Activated CD4-positive, alpha-beta memory T cell treated with anti-CD3 and anti-CD28 coated beads for 36 hours (primary cell): ENCODE measurements around the gene MAB21L2. TPM values are rescaled to one million over a fixed set of nuclear protein-coding genes. Genes with fewer than 3 reads are reported as not detected.
"Not testable (repeated sequence)": the region's sequence is repeated elsewhere in the genome, so short reads cannot be mapped to it uniquely, and the experiment has no call there.

Experiments used
- CTCF ChIA-PET: fragments of 350-600 bp; sonication (Branson Sonifier 250); formaldehyde crosslinking; loops from one replicate; lab custom pipeline; 2021; ENCODE audit warnings: antibody characterized with exemption, inconsistent platforms; lab: Charles Lee
- POLR2A ChIA-PET: fragments of 350-600 bp; sonication (Branson Sonifier 250); formaldehyde crosslinking; loops from one replicate; lab custom pipeline; 2021; ENCODE audit warnings: antibody characterized with exemption; lab: Charles Lee
- DNase-seq: peaks from one replicate; pipeline ENCODE4 v3.0.0-alpha.2; 2020
- H3K27ac Mint-ChIP-seq: one replicate; pipeline ENCODE4 v1.8.0; 2021; ENCODE audit warnings: mixed read lengths
- H3K27me3 Mint-ChIP-seq: one replicate; pipeline ENCODE4 v1.8.0; 2021; ENCODE audit warnings: mixed read lengths
- H3K36me3 Mint-ChIP-seq: one replicate; pipeline ENCODE4 v1.8.0; 2021; ENCODE audit warnings: mixed read lengths
- H3K4me1 Mint-ChIP-seq: one replicate; pipeline ENCODE4 v1.8.0; 2021; ENCODE audit warnings: low read depth, mixed read lengths
- H3K4me3 Mint-ChIP-seq: one replicate; pipeline ENCODE4 v1.8.0; 2021; ENCODE audit warnings: mild to moderate bottlenecking, mixed read lengths
- H3K9me3 Mint-ChIP-seq: one replicate; pipeline ENCODE4 v1.8.0; 2021; ENCODE audit warnings: mixed read lengths
- intact Hi-C: fragments of 100-400 bp; cut with micrococcal nuclease; formaldehyde crosslinking; loops from one replicate; pipeline ENCODE4 v1.15.1; 2023
- total RNA-seq, 2 experiments: library from RNA; stranded (reverse); gene quantifications; one replicate each; pipeline ENCODE4 v1.2.3, GENCODE V29; 2021

MAB21L2 gene
- not detected for total RNA-seq

DNA sequence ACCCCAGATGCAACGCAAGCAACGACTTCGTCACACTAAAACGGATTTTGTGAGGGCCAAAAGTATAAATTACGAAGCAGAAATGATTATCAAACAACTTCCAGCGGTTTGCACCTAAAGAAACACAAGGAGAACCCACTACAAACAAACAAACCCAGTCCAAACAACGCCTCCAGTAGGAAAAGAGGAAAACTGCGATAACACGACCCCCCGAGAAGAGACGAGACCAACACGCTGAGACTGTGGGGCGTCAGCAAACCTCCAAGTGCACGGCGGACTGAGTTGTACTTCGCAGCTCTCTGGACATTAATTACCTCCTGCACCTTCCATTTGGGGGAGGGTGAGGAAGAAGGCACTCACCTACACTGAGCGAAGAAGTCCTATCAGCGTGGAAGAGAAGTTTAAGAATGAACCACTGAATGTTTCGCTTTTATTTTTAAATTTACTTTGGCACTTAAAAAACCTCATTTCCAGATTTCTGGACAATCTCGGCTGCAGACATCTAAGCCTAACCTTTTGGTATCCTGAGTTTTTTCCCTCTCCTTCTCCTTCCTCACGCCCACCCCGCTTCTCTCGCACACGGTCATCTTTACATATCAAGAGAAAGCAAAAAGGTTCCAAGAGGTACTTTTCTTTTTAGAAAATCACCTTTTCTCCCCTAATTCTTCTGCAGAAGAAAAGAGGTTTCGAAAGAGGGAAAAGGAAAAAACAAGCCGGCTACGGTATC lies at the start of gene MAB21L2:
TSS of gene MAB21L2 (plus strand) at position 6 of the 727 bp plus-strand sequence. CDS start 879 bp downstream, outside the sequence.
- Mint-ChIP-seq H3K27me3 (no peaks in the 10 kb centered on the region), H3K9me3 (peaks cover 8% of the 10 kb centered on the region), H3K4me1 (no peaks in the 10 kb centered on the region), H3K36me3 (peaks cover 49% of the 10 kb centered on the region), H3K27ac (no peak within 1 kb of the TSS), H3K4me3 (no peak within 1 kb of the TSS)
- POLR2A ChIA-PET, result no interaction called here
- CTCF ChIA-PET, result no interaction called here
- intact Hi-C loops, result no loop called here
- DNase-seq, result no peak

DNA sequence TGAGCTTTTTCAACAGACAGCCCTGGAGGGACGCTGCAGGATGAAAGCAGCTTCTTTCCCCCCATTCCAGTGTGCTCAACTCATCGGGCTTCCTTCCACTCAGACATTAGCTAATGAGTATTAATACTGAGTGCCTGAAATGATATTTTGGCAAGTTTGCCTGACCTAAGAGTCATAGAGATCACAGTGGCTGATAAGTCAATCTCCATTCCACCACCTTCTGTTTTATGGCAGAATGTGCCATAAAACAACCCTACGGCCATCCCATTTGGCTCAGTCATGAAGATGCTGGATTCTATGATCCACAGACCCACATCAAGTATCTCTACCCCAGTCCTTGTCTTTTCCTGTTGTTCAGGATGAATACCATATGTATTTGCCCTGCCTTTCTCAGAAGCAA lies 48.3 kb upstream of the MAB21L2 start:
- DNase-seq, result no peak
- no peaks in the 10 kb centered on the region for H3K27me3 Mint-ChIP-seq
- ChIA-PET CTCF (no interaction called here), POLR2A (no interaction called here)
- no peaks in the 10 kb centered on the region for H3K4me1 Mint-ChIP-seq
- no peaks in the 10 kb centered on the region for H3K36me3 Mint-ChIP-seq
- H3K4me3 Mint-ChIP-seq, result no peak overlapping the region
- no peak overlapping the region for H3K27ac Mint-ChIP-seq
- intact Hi-C loops, result no loop called here
- no peaks in the 10 kb centered on the region for H3K9me3 Mint-ChIP-seq

DNA sequence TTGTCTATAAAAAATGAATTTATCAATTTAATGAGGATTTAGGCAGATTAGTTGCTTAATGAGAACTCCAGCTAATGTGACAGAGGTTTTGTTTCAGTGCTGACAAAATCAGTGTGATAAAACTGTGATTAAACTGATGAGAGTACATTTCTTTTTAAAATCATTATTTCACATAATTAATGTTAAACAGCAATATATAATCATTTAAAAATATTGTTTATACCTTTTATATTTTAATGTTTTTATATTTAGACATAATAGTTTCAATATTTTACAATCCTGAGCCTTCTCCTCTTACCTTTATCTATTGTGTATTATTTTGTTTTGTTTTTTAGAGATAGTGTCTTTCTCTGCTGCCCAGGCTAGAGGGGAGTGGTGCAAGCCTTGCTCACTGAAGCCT lies 47.1 kb upstream of the MAB21L2 start:
- POLR2A ChIA-PET, result no interaction called here
- no peaks in the 10 kb centered on the region for H3K27me3 Mint-ChIP-seq
- intact Hi-C loops, result no loop called here

DNA sequence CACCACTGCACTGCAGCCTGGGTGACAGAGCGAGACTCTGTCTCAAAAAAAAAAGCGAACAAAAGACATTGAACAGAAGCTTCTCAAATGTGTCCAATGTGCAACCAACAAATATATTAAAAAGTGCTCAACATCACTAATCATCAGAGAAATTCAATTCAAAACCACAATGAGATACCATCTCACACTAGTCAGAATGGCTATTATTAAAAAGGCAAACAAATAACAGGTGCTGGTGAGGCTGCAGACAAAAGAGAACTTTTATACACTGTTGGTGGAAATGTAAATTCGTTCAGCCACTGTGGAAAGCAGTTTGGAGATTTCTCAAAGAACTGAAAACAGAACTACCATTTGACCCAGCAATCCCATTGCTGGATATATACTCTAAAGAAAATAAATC lies 44.0 kb upstream of the MAB21L2 start:
- H3K4me3 Mint-ChIP-seq, intact Hi-C loops, H3K9me3 Mint-ChIP-seq, DNase-seq, H3K36me3 Mint-ChIP-seq, H3K27ac Mint-ChIP-seq, POLR2A ChIA-PET, H3K27me3 Mint-ChIP-seq, H3K4me1 Mint-ChIP-seq, CTCF ChIA-PET: not testable (repeated sequence)

More for the DNA sequence above, 47.1 kb upstream of the MAB21L2 start:
- no peaks in the 10 kb centered on the region for H3K9me3 Mint-ChIP-seq
- DNase-seq, result no peak
- CTCF ChIA-PET, result no interaction called here
- peaks cover 4% of the 10 kb centered on the region for H3K36me3 Mint-ChIP-seq
- H3K27ac Mint-ChIP-seq, result no peak overlapping the region
- no peaks in the 10 kb centered on the region for H3K4me1 Mint-ChIP-seq
- H3K4me3 Mint-ChIP-seq, result no peak overlapping the region

DNA sequence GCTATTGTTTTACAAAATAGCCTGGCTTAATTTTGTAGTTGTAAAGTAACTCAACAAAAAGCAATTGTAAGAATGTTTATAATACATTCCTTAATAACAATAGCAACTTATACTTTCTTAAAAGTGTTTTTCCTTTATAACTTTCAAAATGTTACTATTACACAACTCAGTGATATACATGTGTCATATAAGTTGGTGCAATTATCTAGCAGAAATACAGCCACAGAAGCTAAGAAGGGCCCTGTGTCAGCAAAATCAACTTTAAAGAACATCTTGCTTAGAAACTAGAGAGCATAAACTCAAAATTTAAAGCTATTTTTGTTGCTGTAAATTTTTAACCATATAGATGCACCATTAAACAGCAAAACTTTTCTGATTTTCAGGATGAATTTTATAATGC lies 41.4 kb upstream of the MAB21L2 start:
- no peaks in the 10 kb centered on the region for H3K9me3 Mint-ChIP-seq
- CTCF ChIA-PET, result no interaction called here

DNA sequence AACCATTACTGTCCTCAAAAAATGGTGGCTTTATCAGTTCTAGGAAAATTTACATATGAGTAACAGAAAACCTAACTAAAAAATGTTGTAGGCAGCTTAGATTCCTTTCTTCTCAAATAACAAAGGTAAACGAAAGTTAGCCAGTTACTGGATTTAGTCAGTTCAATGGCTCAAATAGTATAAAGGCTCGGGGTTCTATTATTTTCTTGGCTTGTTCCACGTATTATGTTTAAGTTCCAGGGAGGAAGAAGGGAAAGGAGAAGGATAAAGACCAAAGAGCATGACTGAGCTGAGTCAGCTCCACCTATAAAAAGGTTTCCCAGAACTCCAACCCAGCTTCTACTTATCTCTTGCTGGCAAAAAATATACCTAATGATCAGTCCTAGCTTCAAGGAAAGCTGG lies 41.0 kb upstream of the MAB21L2 start:
- POLR2A ChIA-PET, result no interaction called here
- CTCF ChIA-PET, result no interaction called here
- DNase-seq, result no peak
- intact Hi-C loops, result no loop called here
- no peaks in the 10 kb centered on the region for H3K9me3 Mint-ChIP-seq
- H3K4me3 Mint-ChIP-seq, result no peak overlapping the region
- H3K4me1 Mint-ChIP-seq, result no peaks in the 10 kb centered on the region
- peaks cover 4% of the 10 kb centered on the region for H3K36me3 Mint-ChIP-seq
- no peak overlapping the region for H3K27ac Mint-ChIP-seq
- no peaks in the 10 kb centered on the region for H3K27me3 Mint-ChIP-seq

More for the DNA sequence above, 41.4 kb upstream of the MAB21L2 start:
- Mint-ChIP-seq H3K27me3 (no peaks in the 10 kb centered on the region), H3K4me3 (no peak overlapping the region), H3K27ac (no peak overlapping the region), H3K36me3 (peaks cover 4% of the 10 kb centered on the region), H3K4me1 (no peaks in the 10 kb centered on the region)
- DNase-seq, result no peak
- POLR2A ChIA-PET, result no interaction called here
- intact Hi-C loops, result no loop called here

DNA sequence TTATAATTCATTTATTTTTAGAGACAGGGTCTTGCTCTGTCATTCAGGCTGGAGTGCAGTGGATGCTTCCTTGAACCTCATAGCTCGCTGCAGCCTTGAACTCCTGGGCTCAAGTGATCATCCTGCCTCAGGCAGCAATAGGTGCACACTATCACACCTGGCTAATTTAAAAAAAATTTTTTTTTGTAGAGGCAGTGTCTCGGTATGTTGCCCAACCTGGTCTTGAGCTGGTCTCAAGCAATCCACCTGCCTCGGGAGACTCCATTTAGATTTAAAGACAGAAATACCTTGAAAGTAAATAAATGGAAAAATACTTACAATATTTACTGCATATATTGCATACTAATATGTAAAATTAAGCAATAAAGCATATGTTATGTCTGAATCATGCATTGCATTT lies 40.3 kb upstream of the MAB21L2 start:
- ChIA-PET CTCF (no interaction called here), POLR2A (no interaction called here)
- H3K27ac Mint-ChIP-seq, result no peak overlapping the region
- H3K4me3 Mint-ChIP-seq, result no peak overlapping the region
- DNase-seq, result no peak
- no peaks in the 10 kb centered on the region for H3K4me1 Mint-ChIP-seq
- H3K9me3 Mint-ChIP-seq, result no peaks in the 10 kb centered on the region
- peaks cover 4% of the 10 kb centered on the region for H3K36me3 Mint-ChIP-seq
- intact Hi-C loops, result no loop called here
- no peaks in the 10 kb centered on the region for H3K27me3 Mint-ChIP-seq

DNA sequence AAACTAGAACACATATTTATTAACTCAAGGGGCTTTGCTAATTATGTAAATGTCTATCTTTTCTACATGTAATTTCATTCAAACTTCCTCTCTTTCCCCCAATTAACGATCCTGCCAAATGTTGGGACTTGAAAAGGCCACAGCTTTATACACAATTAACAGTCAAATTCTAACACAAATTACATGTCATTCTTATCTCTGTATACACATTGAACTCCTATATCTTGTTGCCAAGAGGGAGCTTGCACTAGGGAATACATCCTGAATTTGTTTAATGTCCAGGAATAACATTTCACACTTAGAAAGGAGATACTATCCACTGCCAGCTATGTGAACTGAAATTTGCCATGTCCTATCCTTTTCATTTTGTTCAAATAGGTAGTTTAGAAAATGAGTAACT lies 38.9 kb upstream of the MAB21L2 start:
- no peak for DNase-seq
- H3K27me3 Mint-ChIP-seq, result no peaks in the 10 kb centered on the region
- H3K9me3 Mint-ChIP-seq, result no peaks in the 10 kb centered on the region
- no peak overlapping the region for H3K27ac Mint-ChIP-seq
- ChIA-PET CTCF (no interaction called here), POLR2A (no interaction called here)
- H3K4me3 Mint-ChIP-seq, result no peak overlapping the region
- H3K4me1 Mint-ChIP-seq, result no peaks in the 10 kb centered on the region
- peaks cover 4% of the 10 kb centered on the region for H3K36me3 Mint-ChIP-seq
- intact Hi-C loops, result no loop called here

DNA sequence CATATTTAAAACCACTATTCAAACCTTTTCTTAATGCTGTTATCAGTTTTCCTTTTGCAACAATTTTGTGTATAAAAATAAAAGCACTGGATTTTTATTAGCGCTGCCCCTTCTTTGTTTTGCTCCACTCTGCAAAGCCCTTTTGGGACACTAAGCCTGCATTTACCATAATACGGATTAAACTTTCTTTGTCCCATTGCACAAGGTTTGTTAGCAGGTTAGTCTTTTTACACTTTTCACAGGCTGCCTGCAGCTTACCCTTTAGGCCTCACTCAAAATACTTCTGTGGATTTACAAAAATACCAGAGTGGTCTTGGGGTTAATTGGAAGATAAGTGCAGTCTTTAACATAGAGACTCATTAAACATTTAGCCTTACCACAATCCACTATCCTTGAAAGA lies 35.7 kb upstream of the MAB21L2 start:
- no peaks in the 10 kb centered on the region for H3K9me3 Mint-ChIP-seq
- intact Hi-C loops, result no loop called here
- no peaks in the 10 kb centered on the region for H3K4me1 Mint-ChIP-seq
- CTCF ChIA-PET, result interaction anchor here (0.9 kb wide), 1 partner anchor 8 kb away, joined by 3 read pairs; no protein-coding TSS in a partner anchor
- no peaks in the 10 kb centered on the region for H3K36me3 Mint-ChIP-seq
- POLR2A ChIA-PET, result no interaction called here
- no peaks in the 10 kb centered on the region for H3K27me3 Mint-ChIP-seq
- no peak for DNase-seq
- H3K27ac Mint-ChIP-seq, result no peak overlapping the region
- no peak overlapping the region for H3K4me3 Mint-ChIP-seq

DNA sequence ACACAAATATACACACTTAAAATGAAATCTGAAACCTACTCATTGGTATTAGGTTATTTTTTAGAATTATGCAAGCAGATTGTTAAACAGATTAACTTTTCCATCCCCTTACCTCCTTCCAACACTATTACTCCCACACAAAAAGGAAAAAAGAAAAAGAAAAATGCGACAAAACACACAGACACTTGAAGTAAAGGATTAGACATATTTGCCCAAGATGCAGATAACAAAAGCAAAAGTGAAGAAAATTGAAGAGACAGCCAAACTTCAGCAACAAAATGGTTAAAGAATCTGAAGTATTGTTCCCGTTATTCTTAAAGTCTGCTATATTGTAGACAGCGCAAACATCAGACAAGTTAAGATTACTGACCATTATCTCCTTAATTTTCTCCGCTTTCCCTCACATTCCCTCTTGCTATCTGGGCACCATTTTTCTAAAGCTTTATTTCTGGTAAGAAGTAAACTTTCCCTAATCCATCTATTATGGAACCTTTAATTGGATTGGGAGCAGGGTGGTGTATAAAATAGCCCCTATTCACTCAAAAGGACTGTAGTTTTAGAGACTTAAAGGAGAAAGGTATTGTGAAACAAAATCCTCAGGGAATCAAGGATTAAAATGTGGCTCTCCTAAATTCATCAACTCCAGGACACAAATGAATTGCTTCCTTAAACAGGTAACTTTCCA lies 34.7 kb upstream of the MAB21L2 start:
- POLR2A ChIA-PET, result no interaction called here
- DNase-seq, result no peak
- H3K36me3 Mint-ChIP-seq, result peaks cover 6% of the 10 kb centered on the region
- no peaks in the 10 kb centered on the region for H3K27me3 Mint-ChIP-seq
- H3K9me3 Mint-ChIP-seq, result peaks cover 3% of the 10 kb centered on the region
- H3K4me3 Mint-ChIP-seq, result no peak overlapping the region
- H3K4me1 Mint-ChIP-seq, result no peaks in the 10 kb centered on the region
- intact Hi-C loops, result no loop called here
- CTCF ChIA-PET, result no interaction called here
- no peak overlapping the region for H3K27ac Mint-ChIP-seq

DNA sequence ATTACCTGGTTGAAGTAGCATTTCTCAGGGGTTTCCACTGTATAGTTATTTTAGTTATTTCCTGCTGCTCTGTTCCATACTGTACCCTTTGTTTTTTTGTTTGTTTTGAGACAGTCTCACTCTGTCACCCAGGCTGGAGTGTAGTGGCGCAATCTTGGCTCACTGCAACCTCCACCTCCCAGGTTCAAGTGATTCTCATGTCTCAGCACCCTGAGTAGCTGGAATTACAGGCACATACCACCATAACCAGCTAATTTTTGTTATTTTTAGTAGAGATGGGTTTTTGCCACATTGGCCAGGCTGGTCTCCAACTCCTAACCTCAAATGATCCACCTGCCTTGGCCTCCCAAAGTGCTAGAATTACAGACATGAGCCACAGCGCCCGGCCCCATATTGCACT lies 24.1 kb upstream of the MAB21L2 start:
- H3K27me3 Mint-ChIP-seq, POLR2A ChIA-PET, H3K4me3 Mint-ChIP-seq, CTCF ChIA-PET, H3K27ac Mint-ChIP-seq, intact Hi-C loops, H3K4me1 Mint-ChIP-seq, DNase-seq: not testable (repeated sequence)
- Mint-ChIP-seq H3K9me3 (peaks cover 11% of the 10 kb centered on the region), H3K36me3 (peaks cover 13% of the 10 kb centered on the region)

DNA sequence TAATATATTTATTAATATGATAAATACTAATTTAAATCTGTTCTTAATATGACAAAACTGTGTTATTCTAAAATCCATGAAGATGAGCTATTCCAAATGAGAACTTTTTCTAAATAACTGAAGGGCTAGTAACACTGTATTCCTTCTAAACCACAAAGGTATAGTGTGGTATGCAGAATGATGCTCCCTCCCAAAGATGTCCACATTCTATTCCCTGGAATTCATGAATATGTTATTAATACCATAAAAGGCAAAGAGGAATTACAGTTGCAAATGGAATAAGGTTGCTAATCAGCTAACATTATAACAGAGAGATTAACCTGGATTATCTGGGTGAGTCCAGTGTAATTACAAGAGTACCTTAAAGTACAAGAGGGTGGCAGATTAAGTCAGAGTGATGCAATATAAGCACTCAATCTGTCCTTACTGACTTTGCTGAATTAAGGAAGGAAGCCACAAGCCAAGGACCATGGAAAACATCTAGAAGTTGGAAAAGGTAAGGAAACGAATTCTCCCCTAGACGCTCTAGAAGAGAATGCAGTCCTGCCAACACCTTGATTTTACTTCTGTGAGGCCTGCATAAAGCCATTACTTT lies 20.7 kb upstream of the MAB21L2 start:
- Mint-ChIP-seq H3K27me3 (no peaks in the 10 kb centered on the region), H3K4me1 (no peaks in the 10 kb centered on the region), H3K9me3 (peaks cover 9% of the 10 kb centered on the region), H3K4me3 (no peak overlapping the region), H3K36me3 (peaks cover 17% of the 10 kb centered on the region), H3K27ac (no peak overlapping the region)
- no peak for DNase-seq
- CTCF ChIA-PET, result no interaction called here
- POLR2A ChIA-PET, result no interaction called here
- intact Hi-C loops, result no loop called here
